ENCODE measurements around the gene NDUFS1.
"Not testable (repeated sequence)": the region's sequence is repeated elsewhere in the genome, so short reads cannot be mapped to it uniquely, and the experiment has no call there.

Gene NDUFS1

GRCh38 chr2:206162401-206162800, 3.2 kb upstream of the NDUFS1 start:
- not testable (repeated sequence) for DNase-seq

- DNase-seq, result no peak
These were observed 1.5 kb upstream of the NDUFS1 start for GRCh38 chr2:206160807-206161179.

- no peak for DNase-seq
These were observed 1.0 kb upstream of the NDUFS1 start for GRCh38 chr2:206160125-206160806.

GRCh38 chr2:206158563-206159345, 490 bp downstream of the NDUFS1 start:
- DNase-seq, result peak; percentile 28

- not testable (repeated sequence) for DNase-seq
These were observed 2.2 kb downstream of the NDUFS1 start for GRCh38 chr2:206157014-206157413.

GRCh38 chr2:206154197-206154596, 5.0 kb downstream of the NDUFS1 start:
- DNase-seq, result no peak

DNA sequence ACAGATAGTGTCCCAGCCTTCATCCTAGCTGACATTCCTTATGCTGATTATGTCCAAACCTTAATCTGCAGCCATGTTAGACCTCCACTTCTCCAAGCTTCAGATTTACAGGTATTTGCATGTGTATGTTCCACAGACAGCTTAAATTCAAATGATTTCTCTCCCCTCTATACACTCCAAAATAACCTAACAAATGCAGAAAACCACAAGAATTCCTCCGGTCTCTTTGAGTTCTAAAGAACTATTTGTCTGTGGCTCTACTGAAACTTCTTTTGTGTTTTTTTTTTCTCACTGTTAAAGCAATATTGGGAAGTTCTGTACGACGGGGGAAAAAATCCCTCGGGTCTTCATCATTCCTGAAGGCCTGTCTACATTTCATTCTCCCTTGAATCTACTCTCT, 8.6 kb downstream of the NDUFS1 start:
- no peak for DNase-seq

- no peak for DNase-seq
These were observed 9.1 kb downstream of the NDUFS1 start for GRCh38 chr2:206150168-206150567.

DNA sequence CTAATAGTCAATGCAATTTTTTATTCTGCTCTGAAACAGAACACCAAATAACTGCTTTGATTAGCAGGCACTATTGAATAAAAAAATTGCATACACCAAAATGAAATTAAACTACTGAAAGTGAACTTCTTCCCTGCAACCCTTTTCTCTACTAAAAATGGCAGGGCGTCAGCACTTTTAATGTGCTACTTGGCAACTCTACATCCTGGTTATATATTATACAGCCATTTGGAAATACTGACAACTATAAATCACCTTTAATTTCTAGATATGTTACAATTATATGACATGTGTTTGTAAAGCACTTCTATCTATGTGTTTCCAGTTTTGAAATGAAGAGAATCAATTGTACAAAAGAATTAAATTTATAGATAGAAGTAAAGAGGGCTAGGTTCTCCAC, 9.9 kb downstream of the NDUFS1 start:
- DNase-seq, result no peak

- DNase-seq, result no peak
These were observed 13.6 kb downstream of the NDUFS1 start for GRCh38 chr2:206145665-206146064.

DNA sequence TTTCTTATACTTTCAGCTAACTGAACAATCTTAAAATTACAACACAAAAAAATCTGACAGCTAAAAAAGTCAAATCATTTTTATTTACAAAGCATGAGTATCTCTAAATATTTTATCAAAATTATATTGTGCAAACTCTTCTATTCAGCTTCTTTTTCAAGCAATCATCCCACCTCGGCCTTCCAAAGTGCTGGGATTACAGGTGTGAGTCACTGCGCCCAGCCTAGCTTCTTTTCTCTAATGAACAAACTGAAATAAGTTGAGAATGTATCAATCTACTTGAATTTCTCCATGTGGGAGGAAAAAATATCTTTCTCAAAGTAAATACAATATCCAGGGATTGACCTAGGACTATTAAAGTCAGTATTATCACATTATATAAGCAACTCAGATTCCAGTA, 14.9 kb downstream of the NDUFS1 start:
- DNase-seq, result no peak

DNA sequence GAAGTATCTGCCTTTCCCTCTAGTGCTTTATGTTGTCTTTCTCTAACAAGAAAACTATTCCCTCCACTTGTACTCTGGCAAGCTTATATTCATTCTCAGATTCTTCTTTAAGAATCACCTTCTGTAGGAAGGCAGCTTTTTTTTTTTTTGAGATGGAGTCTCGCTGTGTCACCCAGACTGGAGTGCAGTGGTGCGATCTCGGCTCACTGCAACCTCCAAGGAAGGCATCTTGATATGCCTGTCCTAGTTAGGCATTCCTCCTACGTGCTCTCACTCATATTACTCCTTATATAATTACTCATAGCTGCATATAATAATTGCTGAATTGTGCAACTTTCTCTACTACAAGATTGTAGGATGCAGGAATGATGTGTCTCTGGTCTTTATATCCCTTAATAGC, 15.8 kb downstream of the NDUFS1 start:
- DNase-seq, result no peak

GRCh38 chr2:206127656-206128055, 31.6 kb downstream of the NDUFS1 start:
- no peak for DNase-seq

GRCh38 chr2:206125901-206126300, 33.3 kb downstream of the NDUFS1 start:
- no peak for DNase-seq

DNA sequence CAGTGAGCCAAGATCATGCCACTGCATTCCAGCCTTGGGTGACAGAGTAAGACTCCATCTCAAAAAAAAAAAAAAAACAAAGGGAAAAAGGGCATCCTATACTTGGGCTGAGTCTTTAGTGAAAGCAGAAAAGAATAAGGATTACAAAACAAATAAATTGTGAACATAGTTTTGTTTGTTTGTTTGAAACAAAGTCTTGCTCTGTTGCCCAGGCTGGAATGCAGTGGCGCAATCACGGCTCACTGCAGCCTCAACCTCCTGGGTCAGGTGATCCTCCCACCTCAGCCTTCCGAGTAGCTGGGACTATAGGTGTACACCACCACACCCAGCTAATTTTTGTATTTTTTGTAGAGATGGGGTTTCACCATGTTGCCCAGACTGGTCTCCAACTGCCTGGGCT, 36.7 kb downstream of the NDUFS1 start:
- not testable (repeated sequence) for DNase-seq

DNA sequence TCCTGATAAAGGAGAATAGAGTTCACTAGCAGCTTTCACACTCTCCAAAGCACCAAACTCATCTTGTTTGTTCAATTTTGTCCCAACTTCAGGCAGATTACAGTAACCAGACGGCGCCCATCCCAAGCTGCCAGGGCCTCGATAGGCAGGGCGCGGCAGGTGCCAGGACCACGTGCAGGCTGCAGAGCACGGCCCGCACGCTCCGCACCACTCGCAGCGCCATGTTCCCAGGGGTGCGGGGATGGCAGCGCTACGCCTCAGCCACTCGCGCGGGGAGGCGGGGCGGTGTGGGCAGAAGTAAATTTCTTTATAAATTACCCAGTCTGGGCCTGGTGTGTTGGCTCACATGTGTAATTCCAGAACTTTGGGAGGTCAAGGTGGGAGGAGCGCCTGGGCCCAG, 43.0 kb downstream of the NDUFS1 start:
- DNase-seq, result no peak

DNA sequence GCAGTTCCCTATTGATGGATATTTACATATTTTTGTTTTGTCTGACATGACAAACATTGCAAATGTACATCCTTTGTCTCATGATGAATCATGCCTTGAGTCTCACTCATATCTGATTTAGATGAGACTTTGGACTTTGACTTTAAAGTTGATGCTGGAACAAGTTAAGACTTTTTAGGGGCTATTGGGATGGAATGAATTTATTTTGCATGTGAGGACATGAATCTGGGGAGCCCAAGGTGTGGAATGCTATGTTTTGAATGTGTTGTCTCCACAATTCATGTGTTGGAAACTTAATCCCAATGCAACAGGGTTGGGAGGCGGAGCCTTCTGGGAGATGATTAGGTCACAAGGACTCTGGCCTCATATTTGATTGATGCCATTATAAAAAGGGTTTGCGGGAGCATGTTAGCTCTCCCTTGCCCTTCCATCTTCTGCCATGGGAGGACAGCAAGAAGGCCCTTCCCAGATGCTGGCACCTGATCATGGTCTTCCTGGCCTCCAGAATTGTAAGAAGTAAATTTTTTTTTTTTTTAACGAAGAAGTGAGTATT, 44.1 kb downstream of the NDUFS1 start:
- DNase-seq, result no peak

DNA sequence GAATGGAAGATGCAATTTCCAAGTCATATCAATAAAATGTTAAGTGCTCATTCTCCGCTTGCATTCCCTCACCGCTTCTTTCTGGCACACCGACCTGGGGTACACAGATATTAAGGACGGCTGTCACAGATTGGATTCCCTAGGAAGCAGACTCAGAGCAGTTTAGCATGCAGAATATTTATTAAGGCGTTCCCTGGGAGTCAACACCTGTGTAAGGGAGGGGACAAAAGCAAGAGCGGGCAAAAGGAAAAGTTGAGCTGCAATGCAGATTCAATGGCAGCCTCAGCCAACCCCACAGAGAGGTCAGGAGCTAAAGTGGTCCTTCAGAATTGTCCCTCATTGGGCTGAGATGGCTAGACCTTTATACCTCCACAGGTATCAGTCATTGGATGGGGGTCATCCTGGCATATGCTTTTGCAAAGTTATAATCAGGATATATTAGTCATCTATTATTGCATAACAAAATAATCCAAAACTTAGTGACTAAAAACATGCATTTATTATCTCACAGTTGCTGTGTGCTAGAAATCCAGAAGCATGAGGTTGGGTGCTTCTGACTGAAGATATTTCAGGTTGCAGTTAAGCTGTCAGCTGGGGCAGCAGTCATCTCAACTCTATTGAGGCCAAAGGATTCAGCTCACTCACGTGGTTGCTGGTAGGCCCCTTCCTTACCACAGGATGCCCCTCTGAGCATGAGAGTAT, 46.2 kb downstream of the NDUFS1 start:
- DNase-seq, result peak; percentile 2

DNA sequence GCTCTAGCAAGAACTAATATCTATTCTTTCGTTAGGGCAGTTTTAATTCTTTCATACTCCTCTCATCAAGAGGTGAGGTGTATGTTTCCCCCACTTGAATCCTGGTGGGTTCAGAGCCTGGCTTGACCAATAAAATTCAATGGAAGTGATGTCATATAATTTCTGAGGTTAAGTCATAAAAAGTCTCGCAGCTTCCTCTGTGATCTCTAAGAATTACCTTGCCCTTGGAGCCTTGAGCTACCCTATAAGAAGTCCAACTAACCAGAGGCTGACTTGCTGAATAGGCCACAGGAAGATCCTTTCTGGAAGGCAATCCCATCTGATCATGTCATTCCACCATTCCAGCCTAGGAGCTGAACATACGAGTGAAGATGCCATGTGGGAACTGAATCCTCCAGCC, 47.1 kb downstream of the NDUFS1 start:
- peak; percentile 20 for DNase-seq

DNA sequence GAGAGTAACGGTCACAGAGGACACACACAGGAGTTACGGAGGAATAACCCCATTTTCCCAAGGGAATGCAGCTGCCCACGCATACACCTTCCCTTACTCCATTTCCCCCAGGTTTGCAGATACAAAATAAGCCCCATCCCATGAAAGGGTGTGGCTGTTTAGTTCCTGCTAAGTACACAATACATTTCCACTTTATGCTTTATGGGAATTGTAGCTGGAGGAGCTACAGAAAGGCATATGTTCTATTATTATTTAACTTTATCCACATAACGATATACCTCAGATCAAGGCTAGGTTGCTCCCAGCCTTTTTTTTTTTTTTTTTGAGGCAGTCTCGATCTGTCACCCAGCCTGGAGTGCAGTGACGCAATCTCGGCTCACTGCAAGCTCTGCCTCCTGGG, 50.5 kb downstream of the NDUFS1 start:
- no peak for DNase-seq

DNA sequence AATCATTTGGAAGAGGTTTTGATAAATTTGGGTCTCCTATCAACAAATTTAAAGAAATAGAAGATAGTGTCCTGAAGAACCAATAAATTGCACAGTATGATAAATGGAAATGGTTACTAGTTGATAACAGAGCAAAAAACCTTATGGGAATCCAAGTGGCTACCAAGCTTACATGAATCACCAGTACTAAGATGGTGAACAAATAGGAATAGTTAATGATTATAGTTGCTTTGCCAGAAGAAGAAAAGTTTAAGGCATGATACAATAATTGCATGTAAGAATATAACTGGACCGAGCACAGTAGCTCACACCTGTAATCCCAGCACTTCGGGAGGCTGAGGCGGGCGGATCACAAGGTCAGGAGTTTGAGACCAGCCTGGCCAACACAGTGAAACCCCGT, 53.7 kb downstream of the NDUFS1 start:
- no peak for DNase-seq

DNA sequence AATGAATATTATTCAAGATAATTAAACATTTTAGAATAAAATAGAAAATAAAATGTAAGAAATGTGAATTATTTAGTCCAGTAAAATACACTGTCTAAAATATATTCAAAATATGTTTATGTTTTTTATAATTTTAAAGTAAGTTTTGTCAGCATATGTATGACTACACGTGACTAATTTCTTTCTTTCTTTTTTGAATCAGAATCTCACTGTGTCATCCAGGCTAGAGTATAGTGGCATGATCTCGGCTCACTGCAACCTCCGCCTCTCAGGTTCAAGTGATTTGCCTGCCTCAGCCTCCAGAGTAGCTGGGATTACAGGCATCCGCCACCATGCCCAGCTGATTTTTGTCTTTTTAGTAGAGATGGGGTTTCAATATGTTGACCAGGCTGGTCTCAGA, 54.2 kb downstream of the NDUFS1 start:
- DNase-seq, result no peak

DNA sequence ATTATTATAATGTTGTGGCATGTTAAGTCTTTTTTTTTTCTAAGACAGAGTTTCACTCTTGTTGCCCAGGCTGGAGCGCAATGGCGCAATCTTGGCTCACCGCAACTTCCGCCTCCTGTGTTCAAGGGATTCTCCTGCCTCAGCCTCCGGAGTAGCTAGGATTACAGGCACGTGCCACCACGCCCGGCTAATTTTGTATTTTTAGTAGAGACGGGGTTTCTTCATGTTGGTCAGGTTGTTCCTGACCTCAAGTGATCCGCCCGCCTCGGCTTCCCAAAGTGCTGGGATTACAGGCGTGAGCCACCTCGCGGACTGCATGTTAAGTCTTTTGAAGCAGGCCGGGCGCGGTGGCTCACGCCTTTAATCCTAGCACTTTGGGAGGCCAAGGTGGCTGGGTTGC, 60.4 kb downstream of the NDUFS1 start:
- DNase-seq, result not testable (repeated sequence)
